T-helper 2 cell treated with Interferon-gamma antibody and Interleukin-4, amounts not matched to agents 100 ng/mL and 5 ng/mL, for 36 hours (primary cell): ENCODE data around the gene NCKAP5. TPM values are rescaled to one million over a fixed set of nuclear protein-coding genes. Genes with fewer than 3 reads are reported as not detected.

Source experiments
- intact Hi-C: fragments of 100-400 bp; cut with micrococcal nuclease; formaldehyde crosslinking; loops from one replicate; pipeline ENCODE4 v1.15.1; 2023
- total RNA-seq: library from RNA; stranded (reverse); gene quantifications from 2 replicates; pipeline ENCODE4 v1.2.3, GENCODE V29; 2022

NCKAP5 gene
- total RNA-seq, 1 donor from 2014 or later = not detected

GRCh38 chr2:133390156-133390555, 178.1 kb downstream of the NCKAP5 start:
- intact Hi-C loops = no loop called here

DNA sequence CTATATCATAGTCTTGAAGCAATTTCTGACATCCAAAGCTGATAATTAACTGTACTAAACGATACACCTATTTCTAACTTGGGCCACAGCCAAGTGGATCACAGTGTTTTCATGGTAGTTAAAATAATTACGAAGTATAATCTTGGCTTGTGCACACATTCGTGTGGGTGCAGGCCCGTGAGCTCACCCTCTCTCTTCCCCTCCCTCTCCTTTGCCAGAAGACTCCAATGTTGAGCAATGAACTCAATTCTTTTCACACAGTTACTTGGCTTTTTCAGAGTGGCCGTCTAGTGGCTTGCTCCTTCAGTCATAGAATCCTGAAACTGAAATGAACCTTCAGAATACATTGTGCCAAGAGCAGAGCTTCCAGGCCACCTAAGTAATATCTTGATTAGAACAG, 178.7 kb downstream of the NCKAP5 start:
- intact Hi-C loops = no loop called here

DNA sequence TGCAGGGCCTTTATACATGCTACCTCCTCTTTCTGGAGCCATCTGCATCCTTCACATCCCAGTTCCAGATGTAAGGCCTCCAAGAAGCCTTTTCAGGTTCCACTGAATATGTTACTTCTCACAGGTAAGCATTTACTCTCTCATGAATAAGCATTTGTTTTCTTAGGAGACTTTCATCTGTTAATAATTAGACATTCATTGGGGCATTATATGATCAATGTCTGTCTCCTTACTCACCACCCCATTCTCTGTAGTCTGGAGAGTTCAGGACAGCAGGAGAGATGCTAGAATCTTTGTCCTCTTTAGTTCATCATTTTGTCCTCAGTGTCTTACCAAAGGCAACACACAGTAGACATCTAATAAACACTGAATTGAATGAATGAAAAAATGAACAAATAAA, 185.7 kb downstream of the NCKAP5 start:
- intact Hi-C loops = no loop called here

DNA sequence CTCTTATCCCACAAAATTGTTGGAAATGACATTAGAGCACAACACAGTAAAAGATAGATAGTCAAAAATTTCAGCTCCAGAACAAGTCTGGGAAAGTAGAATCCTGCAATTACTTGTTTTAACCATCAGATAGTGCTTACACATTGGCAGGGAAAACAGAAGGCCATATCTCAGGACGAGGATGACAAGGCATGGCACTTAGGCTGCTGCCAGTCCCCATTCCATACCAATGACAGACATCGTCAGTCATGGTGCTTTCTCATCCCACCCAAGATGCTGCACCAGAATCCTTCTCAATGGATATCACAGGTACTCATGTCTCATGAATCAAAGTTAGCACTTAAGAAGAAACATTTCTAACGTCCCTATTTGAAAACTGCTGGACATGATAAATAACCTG, 187.3 kb downstream of the NCKAP5 start:
- intact Hi-C loops = no loop called here

DNA sequence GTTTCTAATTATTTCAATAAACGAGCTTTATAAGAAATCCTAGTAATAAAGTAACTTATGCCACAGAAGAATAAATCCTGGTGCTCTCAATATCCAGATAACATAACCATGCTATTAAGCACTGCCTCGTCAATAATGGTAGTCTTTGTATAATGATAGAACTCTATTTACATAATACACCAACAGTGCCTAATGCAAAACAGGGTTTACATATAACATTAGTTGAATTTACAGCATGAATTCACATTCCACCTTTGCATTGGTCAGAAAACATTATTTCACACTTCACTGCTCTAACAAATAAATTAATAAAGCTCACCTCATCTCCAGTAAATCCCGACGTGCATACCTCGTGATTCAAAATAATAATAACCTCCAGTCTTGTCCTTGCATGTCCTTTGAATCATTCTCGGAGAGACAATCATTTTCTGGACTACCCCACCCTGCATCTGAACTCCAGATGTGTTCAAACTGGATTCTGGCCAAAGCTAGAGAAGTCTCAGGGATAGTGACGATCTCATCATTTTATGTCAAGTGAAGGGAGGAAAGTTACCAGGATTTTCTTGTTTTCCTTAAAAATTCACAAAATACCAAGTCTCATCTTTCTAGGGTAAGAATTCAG, 189.2 kb downstream of the NCKAP5 start:
- intact Hi-C loops = no loop called here

GRCh38 chr2:133378386-133378785, 189.9 kb downstream of the NCKAP5 start:
- intact Hi-C loops = no loop called here

DNA sequence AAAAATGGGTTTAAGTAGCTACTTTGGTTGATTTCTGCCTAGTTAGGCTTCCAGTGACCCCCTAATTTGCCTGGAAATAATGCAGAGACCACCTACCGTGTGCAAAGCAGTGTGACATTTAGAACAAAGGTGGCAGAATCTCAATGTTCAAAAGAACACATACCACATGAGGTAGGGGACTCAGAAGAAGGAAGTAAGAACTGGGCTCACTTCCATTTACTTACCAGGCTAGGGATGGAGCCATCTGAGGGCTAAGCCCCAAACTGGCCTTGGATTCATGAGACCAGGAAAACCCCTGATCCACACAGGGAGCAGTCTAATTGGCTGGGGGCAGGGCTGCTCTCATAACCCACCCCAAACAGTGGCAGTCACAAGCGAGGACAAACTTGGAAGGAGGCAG, 190.7 kb downstream of the NCKAP5 start:
- intact Hi-C loops = no loop called here

- intact Hi-C loops = no loop called here
Observed at GRCh38 chr2:133377021-133377481, 191.2 kb downstream of the NCKAP5 start.

- intact Hi-C loops = no loop called here
Observed at GRCh38 chr2:133374781-133375180, 193.5 kb downstream of the NCKAP5 start.

DNA sequence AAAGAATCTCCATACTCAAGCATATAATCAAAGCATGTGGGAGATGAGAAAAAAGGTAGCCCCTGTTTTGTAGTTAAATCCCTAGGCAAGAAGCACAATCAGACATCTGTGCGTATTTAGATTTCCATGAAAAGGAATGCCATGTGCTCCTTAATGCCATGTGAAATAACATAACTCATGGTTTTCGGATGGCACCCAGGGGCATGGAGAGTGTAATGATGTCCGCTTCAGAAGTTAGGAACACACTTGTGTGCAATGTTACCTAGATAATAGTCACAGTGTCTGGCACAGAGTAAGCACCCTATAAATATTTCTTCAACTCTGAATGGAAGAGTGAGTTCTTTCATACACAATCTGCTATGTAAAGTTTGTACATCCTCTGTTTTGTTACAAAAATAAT, 197.0 kb downstream of the NCKAP5 start:
- intact Hi-C loops = no loop called here

GRCh38 chr2:133369901-133370658, 198.2 kb downstream of the NCKAP5 start:
- intact Hi-C loops = no loop called here

GRCh38 chr2:133365117-133365516, 203.1 kb downstream of the NCKAP5 start:
- intact Hi-C loops = no loop called here

DNA sequence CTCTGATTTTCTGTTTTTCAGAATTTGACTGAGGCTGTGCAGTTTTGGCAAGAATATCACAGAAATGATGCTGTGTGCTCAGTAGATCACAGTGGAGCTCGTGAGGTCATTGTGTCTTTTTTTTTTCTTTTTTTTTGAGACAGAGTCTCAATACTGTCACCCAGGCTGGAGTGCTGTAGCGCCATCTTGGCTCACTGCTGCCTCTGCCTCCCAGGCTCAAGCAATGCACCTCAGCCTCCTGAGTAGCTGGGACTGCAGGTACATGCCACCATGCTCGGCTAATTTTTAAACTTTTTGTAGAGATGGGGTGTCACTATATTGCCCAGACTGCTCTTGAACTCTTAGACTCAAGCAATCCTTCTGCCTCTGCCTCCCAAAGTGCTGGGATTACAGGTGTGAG, 203.6 kb downstream of the NCKAP5 start:
- intact Hi-C loops = no loop called here

DNA sequence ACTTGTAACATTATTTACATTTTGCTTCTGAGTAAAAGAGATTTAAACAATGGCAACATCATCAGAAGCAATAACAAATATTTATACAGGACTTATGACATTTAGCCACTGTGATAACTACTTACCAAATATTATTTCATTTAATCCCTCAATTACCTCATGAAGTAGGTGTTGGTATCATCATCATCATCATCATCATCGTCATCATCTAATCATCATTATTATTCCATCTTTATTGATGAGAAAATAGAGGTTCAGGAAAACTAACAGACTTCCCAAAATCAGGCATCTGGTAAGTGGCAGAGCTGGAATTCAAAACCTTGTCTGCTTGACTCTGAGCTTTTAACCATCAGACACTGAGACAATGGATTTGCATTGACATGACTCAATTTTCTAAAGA, 204.4 kb downstream of the NCKAP5 start:
- intact Hi-C loops = no loop called here

GRCh38 chr2:133362061-133362476, 206.2 kb downstream of the NCKAP5 start:
- intact Hi-C loops = no loop called here

- intact Hi-C loops = no loop called here
Observed at GRCh38 chr2:133360882-133361281, 207.4 kb downstream of the NCKAP5 start.

GRCh38 chr2:133360190-133360589, 208.1 kb downstream of the NCKAP5 start:
- intact Hi-C loops = no loop called here

DNA sequence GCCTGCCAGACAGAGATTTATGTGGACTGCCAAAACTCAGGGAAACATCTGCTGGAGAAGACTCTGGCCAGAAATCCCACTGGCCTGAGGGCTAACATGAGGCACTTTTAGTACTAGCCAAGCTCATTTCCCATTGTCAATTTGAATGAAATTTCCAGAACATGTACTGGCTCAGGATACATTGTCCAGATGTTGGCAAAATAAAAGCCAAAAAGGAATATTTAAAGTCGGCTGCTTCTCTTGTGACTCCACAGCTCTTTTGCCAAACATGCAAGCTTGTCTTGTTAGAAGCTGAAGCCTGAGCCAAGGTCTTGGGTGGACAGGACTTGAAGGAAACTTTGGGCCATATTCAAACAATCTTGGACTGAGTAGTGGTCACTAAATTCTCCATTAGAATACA, 215.5 kb downstream of the NCKAP5 start:
- intact Hi-C loops = no loop called here

DNA sequence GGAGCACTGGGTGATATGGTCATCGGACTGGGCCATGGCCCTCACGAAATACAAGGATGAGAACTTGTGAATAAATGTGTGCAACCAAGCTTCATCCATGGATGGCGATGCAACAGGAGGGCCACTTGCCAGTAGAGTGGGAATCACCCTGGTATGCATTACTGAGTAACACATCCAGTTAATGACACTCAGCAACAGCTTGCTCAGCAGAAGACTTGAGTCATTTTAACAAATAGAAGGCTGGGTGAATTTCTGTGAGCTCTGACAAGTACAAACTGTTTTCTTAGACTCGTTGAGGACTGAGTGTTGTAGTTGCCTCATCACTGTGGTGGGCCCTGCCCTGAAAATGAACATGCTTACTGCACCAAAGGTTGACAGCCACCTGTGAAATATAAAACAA, 221.6 kb downstream of the NCKAP5 start:
- intact Hi-C loops = no loop called here

- intact Hi-C loops = no loop called here
Observed at GRCh38 chr2:133345638-133346037, 222.6 kb downstream of the NCKAP5 start.

- intact Hi-C loops = no loop called here
Observed at GRCh38 chr2:133344849-133345248, 223.4 kb downstream of the NCKAP5 start.

- intact Hi-C loops = no loop called here
Observed at GRCh38 chr2:133343018-133343352, 225.3 kb downstream of the NCKAP5 start.
